ENCODE measurements around the gene CDH4.

CDH4 gene

GRCh38 chr20:61862881-61863280 is 610.8 kb downstream of the CDH4 start:
- no peak for DNase-seq (ENCODE audit: low spot score)

- no peak for DNase-seq (ENCODE audit: low spot score)
Measured at GRCh38 chr20:61864481-61864880, 612.4 kb downstream of the CDH4 start.

GRCh38 chr20:61865353-61865752 is 613.3 kb downstream of the CDH4 start:
- no peak for DNase-seq (ENCODE audit: low spot score)

- DNase-seq (ENCODE audit: low spot score): no peak
Measured at GRCh38 chr20:61866165-61866564, 614.1 kb downstream of the CDH4 start.

GRCh38 chr20:61868006-61868405 is 615.9 kb downstream of the CDH4 start:
- DNase-seq (ENCODE audit: low spot score): no peak

- no peak for DNase-seq (ENCODE audit: low spot score)
Measured at GRCh38 chr20:61868466-61869090, 616.5 kb downstream of the CDH4 start.

GRCh38 chr20:61869750-61870507 is 617.9 kb downstream of the CDH4 start:
- no peak for DNase-seq (ENCODE audit: low spot score)

GRCh38 chr20:61871160-61871559 is 619.1 kb downstream of the CDH4 start:
- no peak for DNase-seq (ENCODE audit: low spot score)

GRCh38 chr20:61871913-61872312 is 619.9 kb downstream of the CDH4 start:
- DNase-seq (ENCODE audit: low spot score): no peak

- DNase-seq (ENCODE audit: low spot score): no peak
Measured at GRCh38 chr20:61872371-61872900, 620.4 kb downstream of the CDH4 start.

- no peak for DNase-seq (ENCODE audit: low spot score)
Measured at GRCh38 chr20:61873651-61874420, 621.8 kb downstream of the CDH4 start.

- DNase-seq (ENCODE audit: low spot score): peak; percentile 5
Measured at GRCh38 chr20:61874421-61875068, 622.5 kb downstream of the CDH4 start.

GRCh38 chr20:61875221-61875885 is 623.3 kb downstream of the CDH4 start:
- no peak for DNase-seq (ENCODE audit: low spot score)

GRCh38 chr20:61875996-61876395 is 623.9 kb downstream of the CDH4 start:
- no peak for DNase-seq (ENCODE audit: low spot score)

- no peak for DNase-seq (ENCODE audit: low spot score)
Measured at GRCh38 chr20:61876952-61877728, 625.1 kb downstream of the CDH4 start.

GRCh38 chr20:61877776-61878477 is 625.9 kb downstream of the CDH4 start:
- DNase-seq (ENCODE audit: low spot score): no peak

- DNase-seq (ENCODE audit: low spot score): no peak
Measured at GRCh38 chr20:61878478-61879302, 626.6 kb downstream of the CDH4 start.

- no peak for DNase-seq (ENCODE audit: low spot score)
Measured at GRCh38 chr20:61879303-61879620, 627.2 kb downstream of the CDH4 start.

- DNase-seq (ENCODE audit: low spot score): no peak
Measured at GRCh38 chr20:61879694-61880093, 627.6 kb downstream of the CDH4 start.

- DNase-seq (ENCODE audit: low spot score): no peak
Measured at GRCh38 chr20:61880706-61881105, 628.6 kb downstream of the CDH4 start.
